NCI-H187 treated with DMSO at 0.1 percent for 48 hours (cell line): ENCODE measurements around the gene GNAI3.

Experiments used
- DNase-seq: peaks from one replicate; lab custom pipeline; 2025; lab: John Stamatoyannopoulos, UW

The GNAI3 gene

DNA sequence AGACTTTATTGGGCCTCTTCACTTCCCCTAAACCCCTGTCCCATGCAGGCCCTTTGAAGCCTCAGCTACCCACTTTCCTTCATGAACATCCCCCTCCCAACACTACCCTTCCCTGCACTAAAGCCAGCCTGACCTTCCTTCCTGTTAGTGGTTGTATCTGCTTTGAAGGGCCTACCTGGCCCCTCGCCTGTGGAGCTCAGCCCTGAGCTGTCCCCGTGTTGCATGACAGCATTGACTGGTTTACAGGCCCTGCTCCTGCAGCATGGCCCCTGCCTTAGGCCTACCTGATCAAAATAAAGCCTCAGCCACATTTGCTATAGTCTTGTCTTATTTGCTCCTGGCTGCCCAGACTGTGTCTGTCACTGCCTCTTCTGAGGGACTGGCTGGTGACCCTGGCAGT is 113.0 kb downstream of the GNAI3 start:
- DNase-seq = no peak

DNA sequence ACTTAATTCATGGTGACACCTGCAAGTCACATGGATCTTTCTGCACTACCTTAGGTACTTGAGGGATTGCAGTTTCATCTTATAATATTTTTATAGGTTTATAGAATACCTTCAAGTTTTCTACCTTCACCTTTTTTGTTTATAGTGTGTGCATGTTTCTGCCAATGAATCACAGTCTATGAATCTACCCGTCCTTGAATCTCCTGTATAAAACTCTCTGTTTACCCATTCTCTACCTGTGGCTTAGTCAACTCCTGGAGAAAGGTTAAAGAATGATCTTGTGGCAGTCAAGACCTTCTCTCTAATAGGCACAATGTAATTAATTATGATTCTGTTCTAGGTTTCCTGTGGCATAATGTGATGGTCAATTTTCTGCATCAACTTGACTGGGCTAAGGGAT is 116.3 kb downstream of the GNAI3 start:
- no peak for DNase-seq

DNA sequence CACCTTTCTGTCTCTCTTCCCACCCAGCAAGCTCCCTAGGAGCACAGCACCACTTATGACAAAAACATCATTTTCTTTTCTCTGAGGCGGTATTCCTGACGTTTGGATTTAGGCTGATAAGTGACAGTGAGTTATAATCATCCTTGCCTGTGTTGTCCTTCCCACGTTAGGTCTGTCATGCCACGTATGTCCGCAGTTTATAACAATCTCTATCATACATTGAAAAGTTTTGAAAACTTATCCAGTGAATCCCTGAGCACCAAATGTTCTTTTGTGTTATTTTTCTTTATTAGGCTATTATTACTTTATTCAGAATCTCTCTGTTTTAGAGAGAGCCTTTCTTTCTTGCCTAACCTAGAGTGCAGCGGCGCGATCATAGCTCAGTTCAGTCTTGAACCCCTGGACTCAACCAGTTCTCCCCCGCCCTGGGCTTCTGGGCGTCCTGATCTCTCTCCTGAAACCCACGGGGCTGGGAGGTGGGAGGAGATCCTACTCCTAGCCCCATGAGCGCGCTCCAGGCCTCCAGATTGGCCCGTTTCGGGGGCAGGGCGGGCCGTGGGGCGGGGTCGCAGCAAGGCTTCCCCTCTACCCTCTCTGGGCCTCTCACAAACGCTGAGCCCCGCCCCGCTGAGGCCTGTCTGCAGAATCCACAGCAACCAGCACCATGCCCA is 119.2 kb downstream of the GNAI3 start, which contains the start of gene GSTM2:
TSS of gene GSTM2 (plus strand) at position 606 of the 671 bp plus-strand sequence. CDS start at position 665, 59 bp downstream.
- no peak for DNase-seq
